ENCODE measurements around the gene SCFD1.
A peak's percentile ranks its signal among the peaks of the same experiment; 100 is the strongest.
"Not testable (repeated sequence)": the region's sequence is repeated elsewhere in the genome, so short reads cannot be mapped to it uniquely, and the experiment has no call there.

The SCFD1 gene, protein sequence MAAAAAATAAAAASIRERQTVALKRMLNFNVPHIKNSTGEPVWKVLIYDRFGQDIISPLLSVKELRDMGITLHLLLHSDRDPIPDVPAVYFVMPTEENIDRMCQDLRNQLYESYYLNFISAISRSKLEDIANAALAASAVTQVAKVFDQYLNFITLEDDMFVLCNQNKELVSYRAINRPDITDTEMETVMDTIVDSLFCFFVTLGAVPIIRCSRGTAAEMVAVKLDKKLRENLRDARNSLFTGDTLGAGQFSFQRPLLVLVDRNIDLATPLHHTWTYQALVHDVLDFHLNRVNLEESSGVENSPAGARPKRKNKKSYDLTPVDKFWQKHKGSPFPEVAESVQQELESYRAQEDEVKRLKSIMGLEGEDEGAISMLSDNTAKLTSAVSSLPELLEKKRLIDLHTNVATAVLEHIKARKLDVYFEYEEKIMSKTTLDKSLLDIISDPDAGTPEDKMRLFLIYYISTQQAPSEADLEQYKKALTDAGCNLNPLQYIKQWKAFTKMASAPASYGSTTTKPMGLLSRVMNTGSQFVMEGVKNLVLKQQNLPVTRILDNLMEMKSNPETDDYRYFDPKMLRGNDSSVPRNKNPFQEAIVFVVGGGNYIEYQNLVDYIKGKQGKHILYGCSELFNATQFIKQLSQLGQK

DNA sequence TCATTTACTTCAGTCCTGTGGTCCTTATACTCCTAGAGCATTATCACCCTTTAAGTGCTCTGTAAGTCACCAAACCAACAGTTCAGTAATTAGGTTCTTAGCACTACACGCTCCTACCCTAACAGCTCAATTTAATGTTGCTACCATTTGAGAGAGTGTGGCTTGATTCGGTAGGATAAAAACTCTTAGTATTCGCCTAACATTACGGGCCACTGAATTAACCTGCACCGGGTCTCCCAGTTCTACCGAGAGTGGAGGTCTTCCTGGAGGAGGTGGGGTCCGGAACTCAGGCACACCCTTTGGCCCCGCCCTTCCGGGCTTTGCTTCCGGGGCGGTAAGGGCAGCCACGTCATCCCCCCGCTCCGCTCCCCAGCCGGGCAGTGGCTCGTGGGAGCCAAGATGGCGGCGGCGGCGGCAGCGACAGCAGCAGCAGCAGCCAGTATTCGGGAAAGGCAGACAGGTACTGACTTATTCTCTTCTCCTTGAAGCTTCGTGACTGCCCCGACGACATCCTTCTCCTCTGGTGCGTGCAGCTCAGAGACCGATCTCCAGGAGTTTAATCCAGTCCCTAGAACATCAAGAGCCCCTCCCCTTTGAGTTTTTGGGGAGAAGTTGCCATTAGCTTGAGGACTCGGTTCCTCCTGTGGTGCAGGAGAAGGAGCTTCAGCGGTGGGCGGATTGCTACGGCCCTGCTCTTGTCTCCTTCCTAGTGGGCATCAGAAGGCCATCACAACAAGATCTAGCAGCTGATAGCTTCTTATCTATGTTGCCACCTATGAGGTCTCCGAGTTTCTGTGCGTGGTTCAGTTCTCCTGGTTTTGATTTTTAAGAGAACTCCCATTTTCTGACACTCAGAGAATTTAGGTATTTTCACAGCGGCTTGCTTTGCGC lies at the start of gene SCFD1:
TSS of gene SCFD1 (plus strand) at position 380 of the 891 bp plus-strand sequence. CDS start at position 400, 20 bp downstream.
- peak; percentile 90 for DNase-seq

GRCh38 chr14:30572771-30573170 lies 49.3 kb upstream of the SCFD1 start:
- no peak for DNase-seq

GRCh38 chr14:30573226-30573814 lies 48.8 kb upstream of the SCFD1 start:
- no peak for DNase-seq

DNA sequence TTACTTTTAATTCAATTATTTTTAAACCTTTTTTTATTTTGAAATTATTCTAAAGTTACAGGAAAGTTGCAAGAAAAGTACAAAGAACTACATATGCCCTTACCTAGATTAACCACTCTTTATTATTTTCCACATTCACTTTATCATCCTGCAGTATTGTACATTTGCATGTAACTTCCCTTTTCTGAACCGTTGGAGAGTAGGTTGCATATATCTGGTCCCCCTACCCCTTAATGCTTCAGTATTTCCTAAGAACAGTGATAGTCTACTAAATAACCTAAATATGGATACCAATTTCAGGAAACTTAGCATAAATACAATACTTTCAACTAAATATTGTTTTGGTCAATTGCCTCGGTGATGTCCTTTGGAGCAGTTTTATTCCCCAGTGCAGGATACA lies 48.2 kb upstream of the SCFD1 start:
- no peak for DNase-seq

DNA sequence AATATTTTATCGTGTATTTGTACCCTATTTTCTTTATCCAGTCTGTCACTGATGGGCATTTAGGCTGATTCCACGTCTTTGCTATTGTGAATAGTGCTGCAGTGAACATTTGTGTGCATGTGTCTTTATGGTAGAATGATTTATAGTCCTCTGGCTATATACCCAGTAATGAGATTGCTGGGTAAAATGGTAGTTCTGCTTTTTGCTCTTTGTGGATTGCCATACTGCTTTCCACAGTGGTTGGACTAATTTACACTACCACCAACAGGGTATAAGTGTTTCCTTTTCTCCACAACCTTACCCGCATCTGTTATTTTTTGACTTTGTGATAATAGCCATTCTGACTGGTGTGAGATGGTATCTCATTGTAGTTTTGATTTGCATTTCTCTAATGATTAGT lies 47.3 kb upstream of the SCFD1 start:
- not testable (repeated sequence) for DNase-seq

DNA sequence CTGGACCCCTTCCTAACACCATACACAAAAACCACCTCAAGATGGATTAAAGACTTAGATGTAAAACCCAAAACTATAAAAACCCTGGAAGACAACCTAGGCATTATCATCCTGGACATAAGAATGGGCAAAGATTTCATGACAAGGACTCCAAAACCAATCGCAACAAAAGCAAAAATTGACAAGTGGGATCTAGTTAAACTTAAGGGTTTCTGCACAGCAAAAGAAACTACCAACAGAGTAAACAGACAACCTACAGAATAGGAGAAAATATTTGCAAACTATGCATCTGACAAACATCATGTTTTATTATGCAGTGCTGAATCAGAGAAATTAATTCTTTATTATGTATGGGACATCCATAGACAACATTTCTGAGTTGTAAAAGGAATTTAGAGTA lies 45.8 kb upstream of the SCFD1 start:
- not testable (repeated sequence) for DNase-seq

DNA sequence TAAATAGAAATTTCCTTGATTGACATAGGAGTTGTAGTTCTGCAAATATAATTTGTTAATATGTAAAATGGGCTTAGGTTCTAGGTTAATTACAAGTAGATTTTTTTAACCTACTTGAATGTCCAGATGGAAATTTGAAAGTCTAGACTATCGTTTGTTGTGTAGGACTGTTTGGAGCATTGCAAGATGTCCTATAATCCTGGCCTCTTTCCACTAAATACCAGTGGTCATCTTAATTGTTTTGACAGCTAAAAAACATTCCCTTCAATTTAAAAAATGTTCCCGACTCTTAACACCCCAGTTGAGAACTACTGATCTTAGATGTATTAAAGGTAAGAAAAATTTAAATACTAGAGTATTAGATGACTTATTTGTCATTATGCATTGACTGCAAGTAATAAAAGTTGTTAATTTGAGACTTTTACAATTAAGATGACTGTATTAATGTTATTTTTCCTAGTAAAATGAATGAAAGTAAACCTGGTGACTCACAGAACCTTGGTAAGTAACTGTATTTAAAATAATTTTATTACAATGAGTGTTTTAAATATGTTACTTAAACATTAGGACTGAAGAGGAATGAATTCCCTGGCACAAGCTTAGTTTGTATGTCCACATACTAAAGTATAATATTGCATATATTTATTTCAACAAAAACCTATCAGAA lies 41.4 kb upstream of the SCFD1 start:
- no peak for DNase-seq

DNA sequence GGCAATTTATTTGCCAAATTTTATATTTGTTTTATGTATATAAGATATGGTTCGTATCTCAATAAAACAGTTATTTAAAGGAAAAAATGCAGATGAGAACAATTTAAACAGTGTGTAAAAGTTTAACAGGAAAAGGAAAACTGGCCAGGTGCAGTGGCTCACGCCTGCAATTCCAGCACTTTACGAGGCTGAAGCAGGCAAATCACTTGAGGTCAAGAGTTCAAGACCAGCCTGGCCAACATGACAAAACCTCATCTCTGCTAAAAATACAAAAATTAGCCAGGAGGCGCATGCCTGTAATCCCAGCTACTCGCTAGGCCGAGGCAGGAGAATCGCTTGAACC lies 40.9 kb upstream of the SCFD1 start:
- no peak for DNase-seq

- DNase-seq, result no peak
Measured at GRCh38 chr14:30582376-30582775, 39.7 kb upstream of the SCFD1 start.

DNA sequence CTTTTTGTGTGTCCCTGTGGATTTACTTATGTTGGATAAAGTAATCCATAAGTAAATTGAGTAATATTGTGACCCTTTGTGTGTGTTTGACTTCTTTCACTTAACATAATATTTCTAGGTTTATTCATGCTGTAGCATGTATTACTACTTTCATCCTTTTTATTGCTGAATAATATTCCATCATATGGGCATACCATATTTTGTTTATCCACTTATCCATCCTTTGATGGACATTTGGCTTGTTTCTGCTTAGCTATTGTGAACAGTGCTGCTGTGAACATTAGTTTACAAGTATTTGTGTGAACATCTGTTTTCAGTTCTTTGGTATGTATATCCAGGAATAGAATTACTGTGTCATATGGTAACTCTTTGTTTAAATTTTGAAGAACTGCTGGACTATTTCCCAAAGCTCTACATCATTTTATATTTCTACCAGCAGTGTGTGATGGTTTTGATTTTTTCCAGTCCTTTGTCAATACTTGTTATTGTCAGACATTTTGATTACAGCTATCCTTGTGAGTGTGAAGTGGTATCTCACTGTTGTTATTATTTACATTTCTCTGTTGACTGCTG lies 38.0 kb upstream of the SCFD1 start:
- DNase-seq, result no peak

DNA sequence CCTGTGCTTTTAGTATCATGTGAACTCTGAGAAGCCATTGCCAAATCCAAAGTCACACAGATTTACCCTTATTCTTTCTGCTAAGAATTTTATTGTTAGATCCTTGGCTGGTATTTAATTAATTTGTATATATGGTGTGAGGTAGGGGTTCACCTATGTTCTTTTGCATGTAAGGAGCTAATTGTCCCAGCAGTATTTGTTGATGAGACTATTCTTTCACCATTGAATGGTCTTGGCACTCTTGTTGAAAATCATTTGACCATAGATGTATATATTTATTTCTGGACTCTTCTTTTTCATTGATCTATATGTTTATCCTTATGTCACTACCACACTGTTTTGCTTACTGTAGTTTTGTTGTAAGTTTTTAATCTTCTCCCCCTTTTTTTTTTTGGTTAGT lies 36.9 kb upstream of the SCFD1 start:
- no peak for DNase-seq

- no peak for DNase-seq
Measured at GRCh38 chr14:30587141-30587540, 35.0 kb upstream of the SCFD1 start.

GRCh38 chr14:30588873-30589272 lies 33.2 kb upstream of the SCFD1 start:
- DNase-seq, result no peak

DNA sequence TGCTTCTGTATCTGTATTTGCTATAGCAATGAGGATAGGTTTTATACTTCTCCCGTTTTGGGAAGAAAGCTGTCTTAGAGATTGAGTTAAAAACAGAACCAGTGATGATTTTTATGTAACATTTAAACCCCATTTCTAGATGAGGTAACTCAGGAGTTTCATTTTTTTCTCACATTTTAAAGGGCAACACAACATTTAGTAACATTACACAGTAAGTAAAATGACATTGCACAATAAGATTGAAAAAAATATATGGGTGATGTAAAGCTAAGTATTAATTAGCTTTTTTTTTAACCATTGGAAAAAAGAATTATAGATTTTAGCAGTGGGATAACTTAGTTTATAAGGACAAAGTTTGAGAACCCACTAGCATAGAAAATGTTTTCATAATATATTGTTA lies 25.2 kb upstream of the SCFD1 start:
- no peak for DNase-seq

- DNase-seq, result no peak
Measured at GRCh38 chr14:30597504-30597903, 24.6 kb upstream of the SCFD1 start.

- DNase-seq, result no peak
Measured at GRCh38 chr14:30600922-30601918, 20.9 kb upstream of the SCFD1 start.

DNA sequence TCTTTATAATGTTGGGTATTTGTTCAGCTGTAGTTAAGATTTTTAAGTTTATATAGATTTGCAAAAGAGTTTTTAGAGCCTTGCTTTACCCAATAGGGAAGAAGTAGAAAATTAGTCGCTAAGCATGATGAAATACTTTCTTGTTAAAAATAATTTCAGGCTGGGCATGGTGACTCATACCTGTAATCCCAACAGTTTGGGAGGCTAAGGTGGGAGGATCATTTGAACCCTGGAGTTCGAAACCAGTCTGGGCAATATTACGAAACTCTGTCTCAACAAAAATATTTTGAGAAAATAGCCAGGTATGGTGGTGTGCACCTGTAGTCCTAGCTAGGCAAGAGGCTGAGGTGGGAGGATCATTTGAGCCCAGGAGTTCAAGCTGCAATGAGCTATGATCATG lies 18.7 kb upstream of the SCFD1 start:
- no peak for DNase-seq

DNA sequence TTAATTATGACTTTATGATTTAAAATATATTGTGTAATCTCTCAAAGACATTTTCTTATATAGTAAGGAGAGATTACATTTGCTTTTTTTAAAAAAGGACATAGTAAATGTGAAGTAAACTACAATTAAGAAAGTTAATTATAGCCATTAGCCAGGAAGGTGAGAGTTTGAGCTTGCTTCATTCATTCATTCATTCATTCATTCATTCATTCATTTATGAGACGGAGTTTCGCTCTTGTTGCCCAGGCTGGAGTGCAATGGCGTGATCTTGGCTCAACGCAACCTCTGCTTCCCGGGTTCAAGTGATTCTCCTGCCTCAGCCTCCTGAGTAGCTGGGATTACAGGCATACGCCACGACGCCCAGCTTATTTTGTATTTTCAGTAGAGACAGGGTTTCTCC lies 17.4 kb upstream of the SCFD1 start:
- DNase-seq, result not testable (repeated sequence)

- no peak for DNase-seq
Measured at GRCh38 chr14:30607156-30607780, 14.9 kb upstream of the SCFD1 start.

DNA sequence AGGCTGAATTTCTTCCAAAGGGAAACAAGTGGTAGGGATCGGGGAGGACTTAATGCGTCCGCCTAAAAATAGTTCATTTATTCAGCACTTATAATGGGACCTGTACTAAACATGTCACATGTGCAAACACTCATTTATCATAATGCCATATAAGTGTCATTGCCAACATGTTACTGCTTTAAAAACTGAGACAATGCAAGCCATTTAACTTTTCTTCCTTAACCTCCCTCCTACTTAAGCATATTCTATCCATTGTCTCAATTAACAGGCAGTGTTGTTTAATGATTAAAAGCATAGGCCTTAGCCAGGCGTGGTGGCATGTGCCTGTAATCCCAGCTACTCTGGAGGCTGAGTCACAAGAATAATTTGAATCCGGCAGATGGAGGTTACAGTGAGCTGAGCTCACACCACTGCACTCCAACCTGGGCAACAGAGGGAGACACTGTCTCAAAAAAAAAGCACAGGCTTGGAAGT lies 13.5 kb upstream of the SCFD1 start:
- no peak for DNase-seq
